ENCODE data around the gene NMT1. TPM values are rescaled to one million over a fixed set of nuclear protein-coding genes. Genes with fewer than 3 reads are reported as not detected.

Gene NMT1
- total and polyA plus RNA-seq, 2 of the 13 experiments (the other 11 are each of a cell fraction or from before 2014, with no cell fraction given) = 75.7 to 142 TPM

DNA sequence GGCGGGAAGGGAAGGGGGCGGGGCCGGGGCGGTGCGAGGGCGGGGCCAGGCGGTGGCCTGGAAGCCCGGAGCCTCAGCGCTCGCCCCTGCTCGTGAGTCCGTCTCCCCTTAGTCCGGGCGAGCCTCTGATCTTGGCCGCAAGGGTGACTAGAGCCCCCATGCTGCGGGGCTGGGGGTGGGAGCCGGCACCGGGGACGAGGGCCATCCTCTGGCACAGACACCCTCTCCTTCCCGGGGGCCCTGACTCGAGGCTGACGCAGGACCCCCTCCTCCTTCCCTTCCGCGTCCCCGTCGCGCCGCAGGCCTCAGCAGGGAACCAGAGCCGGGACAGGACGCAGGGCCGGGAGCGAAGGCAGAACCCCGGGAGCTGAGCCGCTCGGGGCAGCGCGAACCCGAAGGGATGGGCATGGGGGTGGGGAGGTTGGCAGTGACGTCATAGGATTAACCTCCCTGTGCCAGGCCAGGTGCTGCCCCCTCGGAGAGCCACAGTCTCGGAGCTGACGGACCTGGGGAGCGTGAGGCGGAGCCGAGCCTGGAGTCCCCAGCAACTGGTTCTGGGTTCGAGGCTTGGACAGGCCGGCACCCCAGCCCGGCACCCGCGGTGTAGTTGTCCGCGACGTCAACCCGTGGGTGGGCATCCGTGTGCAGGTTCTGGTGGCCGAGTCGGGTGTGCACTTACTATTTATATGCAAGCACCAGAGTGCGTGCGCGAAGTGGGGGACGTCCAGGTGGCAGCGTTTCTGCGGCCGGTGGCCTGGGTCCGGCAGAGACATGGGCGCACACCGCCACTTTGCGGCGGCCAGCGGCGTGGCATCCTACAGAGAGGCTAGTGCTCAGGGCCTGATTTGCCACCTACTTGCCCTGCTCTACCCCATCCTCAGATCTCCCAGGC is 71.7 kb downstream of the NMT1 start (continued):
- TF ChIP-seq, protein P1, sequence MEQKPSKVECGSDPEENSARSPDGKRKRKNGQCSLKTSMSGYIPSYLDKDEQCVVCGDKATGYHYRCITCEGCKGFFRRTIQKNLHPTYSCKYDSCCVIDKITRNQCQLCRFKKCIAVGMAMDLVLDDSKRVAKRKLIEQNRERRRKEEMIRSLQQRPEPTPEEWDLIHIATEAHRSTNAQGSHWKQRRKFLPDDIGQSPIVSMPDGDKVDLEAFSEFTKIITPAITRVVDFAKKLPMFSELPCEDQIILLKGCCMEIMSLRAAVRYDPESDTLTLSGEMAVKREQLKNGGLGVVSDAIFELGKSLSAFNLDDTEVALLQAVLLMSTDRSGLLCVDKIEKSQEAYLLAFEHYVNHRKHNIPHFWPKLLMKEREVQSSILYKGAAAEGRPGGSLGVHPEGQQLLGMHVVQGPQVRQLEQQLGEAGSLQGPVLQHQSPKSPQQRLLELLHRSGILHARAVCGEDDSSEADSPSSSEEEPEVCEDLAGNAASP (CRISPR knock-in tag; IDR thresholded peaks at IDR 0.05; ENCODE audit: borderline replicate concordance) = no peak
- TF ChIP-seq MYC (CRISPR knock-in tag; IDR thresholded peaks at IDR 0.05; ENCODE audit: borderline replicate concordance) (peak; percentile 67; the same call in 1 of the 2 replicates), NPAS2 (CRISPR knock-in tag; IDR thresholded peaks at IDR 0.05; ENCODE audit: borderline replicate concordance) (no peak), ZNF468 (CRISPR knock-in tag; IDR thresholded peaks at IDR 0.05) (no peak), NR2C2 (CRISPR knock-in tag; IDR thresholded peaks at IDR 0.05; ENCODE audit: borderline replicate concordance) (no peak), TBL1XR1 (IDR thresholded peaks at IDR 0.05; ENCODE audit: borderline replicate concordance, low read length, partially characterized antibody) (no peak), HHEX (CRISPR knock-in tag; IDR thresholded peaks at IDR 0.05) (no peak), KDM6A (CRISPR knock-in tag; IDR thresholded peaks at IDR 0.05; ENCODE audit: low read depth) (no peak), ZNF572 (CRISPR knock-in tag; IDR thresholded peaks at IDR 0.05) (peak; percentile 72; the same call in 1 of the 2 replicates), SCMH1 (CRISPR knock-in tag; IDR thresholded peaks at IDR 0.05; ENCODE audit: borderline replicate concordance) (no peak), MTA3 (CRISPR knock-in tag; IDR thresholded peaks at IDR 0.05) (no peak), HDAC2 (CRISPR knock-in tag; IDR thresholded peaks at IDR 0.05) (peak; percentile 46; the same call in 1 of the 2 replicates), HOXA3 (CRISPR knock-in tag; IDR thresholded peaks at IDR 0.05) (peak; percentile 83), ZIK1 (CRISPR knock-in tag; IDR thresholded peaks at IDR 0.05; ENCODE audit: borderline replicate concordance, low read depth) (no peak), ARNT2 (CRISPR knock-in tag; IDR thresholded peaks at IDR 0.05; ENCODE audit: low read depth) (peak; percentile 60), HMG20B (CRISPR knock-in tag; conservative IDR thresholded peaks at IDR 0.05) (no peak), ZNF496 (CRISPR knock-in tag; IDR thresholded peaks at IDR 0.05; ENCODE audit: insufficient replicate concordance) (no peak), FOSL2 (CRISPR knock-in tag; IDR thresholded peaks at IDR 0.05) (peak; percentile 20), ZFP1 (CRISPR knock-in tag; IDR thresholded peaks at IDR 0.05) (no peak), ZKSCAN8 (CRISPR knock-in tag; IDR thresholded peaks at IDR 0.05; ENCODE audit: borderline replicate concordance) (no peak)
- TF ChIP-seq, protein P2, sequence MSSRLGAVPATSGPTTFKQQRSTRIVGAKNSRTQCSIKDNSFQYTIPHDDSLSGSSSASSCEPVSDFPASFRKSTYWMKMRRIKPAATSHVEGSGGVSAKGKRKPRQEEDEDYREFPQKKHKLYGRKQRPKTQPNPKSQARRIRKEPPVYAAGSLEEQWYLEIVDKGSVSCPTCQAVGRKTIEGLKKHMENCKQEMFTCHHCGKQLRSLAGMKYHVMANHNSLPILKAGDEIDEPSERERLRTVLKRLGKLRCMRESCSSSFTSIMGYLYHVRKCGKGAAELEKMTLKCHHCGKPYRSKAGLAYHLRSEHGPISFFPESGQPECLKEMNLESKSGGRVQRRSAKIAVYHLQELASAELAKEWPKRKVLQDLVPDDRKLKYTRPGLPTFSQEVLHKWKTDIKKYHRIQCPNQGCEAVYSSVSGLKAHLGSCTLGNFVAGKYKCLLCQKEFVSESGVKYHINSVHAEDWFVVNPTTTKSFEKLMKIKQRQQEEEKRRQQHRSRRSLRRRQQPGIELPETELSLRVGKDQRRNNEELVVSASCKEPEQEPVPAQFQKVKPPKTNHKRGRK (CRISPR knock-in tag; IDR thresholded peaks at IDR 0.05) = no peak
- TF ChIP-seq, protein P3, sequence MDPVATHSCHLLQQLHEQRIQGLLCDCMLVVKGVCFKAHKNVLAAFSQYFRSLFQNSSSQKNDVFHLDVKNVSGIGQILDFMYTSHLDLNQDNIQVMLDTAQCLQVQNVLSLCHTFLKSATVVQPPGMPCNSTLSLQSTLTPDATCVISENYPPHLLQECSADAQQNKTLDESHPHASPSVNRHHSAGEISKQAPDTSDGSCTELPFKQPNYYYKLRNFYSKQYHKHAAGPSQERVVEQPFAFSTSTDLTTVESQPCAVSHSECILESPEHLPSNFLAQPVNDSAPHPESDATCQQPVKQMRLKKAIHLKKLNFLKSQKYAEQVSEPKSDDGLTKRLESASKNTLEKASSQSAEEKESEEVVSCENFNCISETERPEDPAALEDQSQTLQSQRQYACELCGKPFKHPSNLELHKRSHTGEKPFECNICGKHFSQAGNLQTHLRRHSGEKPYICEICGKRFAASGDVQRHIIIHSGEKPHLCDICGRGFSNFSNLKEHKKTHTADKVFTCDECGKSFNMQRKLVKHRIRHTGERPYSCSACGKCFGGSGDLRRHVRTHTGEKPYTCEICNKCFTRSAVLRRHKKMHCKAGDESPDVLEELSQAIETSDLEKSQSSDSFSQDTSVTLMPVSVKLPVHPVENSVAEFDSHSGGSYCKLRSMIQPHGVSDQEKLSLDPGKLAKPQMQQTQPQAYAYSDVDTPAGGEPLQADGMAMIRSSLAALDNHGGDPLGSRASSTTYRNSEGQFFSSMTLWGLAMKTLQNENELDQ (CRISPR knock-in tag; IDR thresholded peaks at IDR 0.05; ENCODE audit: borderline replicate concordance) = no peak

Measured in HepG2 (cell line).